ENCODE measurements around the gene TTC7B.

DNA sequence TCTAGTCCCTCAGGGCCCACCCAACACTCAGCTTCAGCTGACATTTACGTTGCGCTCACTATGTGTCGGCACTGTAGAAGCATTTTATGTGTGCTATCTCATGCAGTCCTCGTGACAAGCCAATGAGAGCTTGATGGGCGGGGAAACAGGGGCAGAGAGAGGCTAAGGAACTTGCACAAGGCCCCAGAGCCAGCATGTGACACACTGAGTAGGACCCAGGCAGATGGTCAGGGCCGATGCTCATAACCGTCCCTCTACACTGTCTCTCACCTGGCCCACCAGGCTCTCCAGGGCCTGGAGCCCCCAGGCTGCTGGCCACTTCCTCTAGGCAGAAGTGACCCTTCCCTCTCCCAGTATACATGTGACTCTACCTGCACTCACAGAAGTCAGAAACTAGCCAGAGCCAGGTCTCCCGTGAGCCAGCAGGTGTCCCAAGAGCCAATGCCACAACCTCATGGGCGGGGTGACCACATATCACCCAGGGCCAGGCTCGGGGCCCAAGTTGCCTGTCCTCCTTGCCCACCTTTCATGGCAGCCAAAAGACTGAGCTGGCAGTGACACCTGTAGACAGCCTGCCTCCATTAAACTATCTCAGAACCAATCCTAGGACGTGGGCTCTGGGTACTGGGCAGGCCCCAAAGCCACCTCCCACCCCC, 38.3 kb downstream of the TTC7B start:
- TF ChIP-seq POLR2A (IDR thresholded peaks at IDR 0.05; ENCODE audit: extremely low read depth, insufficient read length): no peak
- TF ChIP-seq MYC (IDR thresholded peaks at IDR 0.05; ENCODE audit: low read depth, low read length): no peak

Data from NB4 (cell line).